Measurements from ENCODE around the gene DUSP8.

Gene DUSP8

DNA sequence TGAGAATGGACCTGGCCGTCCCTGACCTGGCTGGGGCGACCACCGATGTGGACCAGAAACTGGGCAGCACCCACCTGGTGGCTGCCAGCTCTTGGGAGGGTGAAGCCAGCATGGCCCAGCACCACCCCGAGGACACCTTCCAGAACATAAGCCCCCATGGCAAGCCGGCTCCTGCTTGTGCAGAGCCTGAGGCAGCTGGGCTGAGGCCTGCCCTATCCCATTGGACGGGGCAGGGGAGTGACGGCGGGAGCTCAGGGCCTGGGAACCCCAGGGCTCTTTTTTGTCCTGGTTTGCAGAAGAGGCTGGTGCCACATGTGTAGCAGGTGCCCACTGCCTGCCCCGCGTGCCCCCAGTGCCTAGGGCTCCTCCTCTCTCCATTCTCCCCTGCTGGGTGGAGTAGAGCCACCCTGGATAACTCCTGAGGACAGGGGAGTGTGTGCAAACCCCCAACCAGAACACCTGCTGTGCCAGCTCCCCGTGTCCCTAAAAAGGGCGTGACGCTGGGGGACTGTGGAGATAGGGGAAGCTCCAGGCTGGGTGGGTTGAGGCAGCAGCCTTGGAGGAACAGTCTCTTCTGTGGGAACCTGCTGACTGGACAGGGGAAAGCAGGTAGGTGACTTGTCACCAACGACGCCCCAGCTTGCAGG, 11.9 kb downstream of the DUSP8 start:
- no peak overlapping the region for H3K4me3 ChIP-seq (ENCODE audit: low read depth, low read length)
- POLR2A ChIA-PET, result no interaction called here
- no peak for TF ChIP-seq CTCF (IDR thresholded peaks at IDR 0.05; ENCODE audit: insufficient read depth, low read length, missing control alignments)
- CTCF ChIA-PET, result interaction anchor here (0.8 to 6.0 kb wide), 6 partner anchors 12 to 93 kb away, joined by 3 to 47 read pairs (median 4); no protein-coding TSS in a partner anchor
- DNase-seq (ENCODE audit: low read depth, low spot score), result no peak

DNA sequence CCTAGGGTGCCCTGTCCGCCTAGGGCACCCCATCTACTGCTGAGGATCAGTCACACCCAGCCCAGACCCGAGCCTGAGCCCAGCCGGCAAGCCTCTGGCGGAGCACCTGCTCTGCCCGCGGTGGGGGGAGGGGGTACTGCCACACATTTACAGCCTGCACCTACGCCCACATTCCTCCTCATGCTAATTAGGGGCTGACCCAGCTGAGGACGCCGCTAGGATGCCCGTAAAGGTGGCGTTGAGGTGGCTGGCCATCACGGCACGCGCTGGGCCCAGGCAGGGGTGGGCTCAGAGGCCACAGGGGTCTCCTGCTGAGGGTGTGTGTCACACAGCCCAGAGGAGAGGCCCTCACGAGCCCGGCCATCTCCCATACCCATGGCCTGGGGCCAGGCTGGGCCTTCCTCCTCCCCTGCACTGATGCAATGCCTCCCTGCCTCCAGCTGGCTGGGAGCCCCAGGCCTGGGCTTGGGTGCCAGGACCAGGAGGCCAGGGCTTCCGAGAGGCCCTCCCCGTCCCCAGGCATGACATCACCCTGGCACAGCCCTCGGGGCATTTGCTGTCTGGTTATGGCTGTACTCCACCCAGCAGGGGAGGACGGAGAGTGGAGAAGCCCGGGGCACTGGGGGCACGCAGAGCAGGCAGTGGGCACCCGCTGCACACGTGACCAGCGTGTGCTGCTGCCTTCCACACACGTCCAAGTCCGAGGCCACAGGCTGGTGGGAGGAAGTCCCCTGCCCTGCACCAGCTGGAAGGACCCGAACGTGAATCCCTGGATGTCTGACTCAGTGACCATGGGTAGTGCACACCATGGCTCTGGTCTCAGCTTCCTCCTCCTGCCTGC, 12.7 kb downstream of the DUSP8 start:
- DNase-seq (ENCODE audit: low read depth, low spot score), result peak; percentile 34
- CTCF ChIA-PET, result interaction anchor here (0.8 to 6.0 kb wide), 7 partner anchors 11 to 93 kb away, joined by 3 to 47 read pairs (median 5); no protein-coding TSS in a partner anchor
- no peak for TF ChIP-seq CTCF (IDR thresholded peaks at IDR 0.05; ENCODE audit: insufficient read depth, low read length, missing control alignments)
- no peak overlapping the region for H3K4me3 ChIP-seq (ENCODE audit: low read depth, low read length)
- POLR2A ChIA-PET, result no interaction called here

DNA sequence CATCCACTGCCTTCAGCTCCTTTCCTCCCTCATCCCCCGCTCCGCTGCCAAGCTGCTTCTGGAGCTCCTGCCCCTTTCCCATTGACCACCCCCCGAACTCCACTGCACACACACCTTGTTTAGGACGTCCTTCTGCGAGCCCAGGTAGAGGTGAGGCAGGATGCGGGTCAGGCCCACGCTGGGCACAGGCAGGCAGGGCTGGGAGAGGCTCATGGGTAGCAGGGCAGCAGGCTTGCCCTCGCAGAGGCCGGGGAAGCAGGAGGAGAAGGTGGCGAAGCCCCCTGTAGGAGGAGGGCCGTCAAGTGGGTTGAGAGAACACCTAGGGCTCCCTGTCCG, 13.3 kb downstream of the DUSP8 start:
- DNase-seq (ENCODE audit: low read depth, low spot score), result no peak
- ChIA-PET POLR2A (no interaction called here), CTCF (interaction anchor here (1.3 to 6.0 kb wide), 6 partner anchors 8 to 17 kb away, joined by 3 to 47 read pairs (median 6); no protein-coding TSS in a partner anchor)
- H3K4me3 ChIP-seq (ENCODE audit: low read depth, low read length), result no peak overlapping the region
- no peak for TF ChIP-seq CTCF (IDR thresholded peaks at IDR 0.05; ENCODE audit: insufficient read depth, low read length, missing control alignments)

DNA sequence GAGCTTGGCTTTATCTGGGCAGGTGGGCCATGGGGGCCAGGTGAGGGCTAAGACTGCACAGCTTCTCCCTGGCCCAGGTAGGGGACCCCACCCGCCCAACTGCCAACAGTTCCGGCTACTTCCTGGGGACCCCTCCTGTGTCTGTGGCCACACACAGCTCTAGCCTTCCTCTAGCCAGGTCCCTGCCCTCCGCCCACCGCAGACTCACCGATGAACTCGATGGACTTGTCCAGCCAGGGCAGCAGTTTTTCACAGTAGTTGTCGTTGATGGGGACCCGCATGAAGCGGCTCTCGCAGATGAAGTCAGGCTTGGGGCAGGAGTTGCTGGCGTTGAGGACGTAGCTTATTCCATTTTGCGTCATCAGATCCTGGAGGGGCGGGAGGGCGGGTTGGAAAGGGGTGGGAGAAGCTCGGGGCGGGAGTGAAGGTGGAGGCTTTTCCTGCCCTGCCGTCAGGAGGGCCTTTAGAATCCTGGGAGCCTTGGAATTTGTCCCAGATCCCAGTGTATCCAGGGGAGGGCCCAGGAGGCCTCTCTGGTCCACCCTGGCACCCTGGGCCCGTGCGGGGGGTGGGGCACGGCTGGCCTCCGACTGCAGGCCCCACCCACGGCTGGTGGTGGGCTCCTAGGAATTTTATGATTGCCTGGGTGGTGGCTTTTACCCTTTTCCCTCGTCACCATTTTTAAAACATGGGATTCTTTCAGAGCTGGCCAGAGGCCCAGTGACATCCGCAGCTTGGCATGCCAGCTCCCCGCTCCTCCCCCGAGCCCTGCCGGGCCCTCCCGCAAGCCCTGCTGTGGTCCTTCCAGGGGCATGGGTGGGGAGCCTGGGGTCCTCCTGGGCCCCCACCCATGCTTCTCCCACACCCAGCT, 13.9 kb downstream of the DUSP8 start:
- TF ChIP-seq CTCF (IDR thresholded peaks at IDR 0.05; ENCODE audit: insufficient read depth, low read length, missing control alignments), result no peak
- POLR2A ChIA-PET, result interaction anchor here (0.6 kb wide), 1 partner anchor 10 kb away, joined by 4 read pairs; no protein-coding TSS in a partner anchor
- DNase-seq (ENCODE audit: low read depth, low spot score), result peak; percentile 55

GRCh38 chr11:1557051-1557884, 14.8 kb downstream of the DUSP8 start:
- ChIA-PET POLR2A (no interaction called here), CTCF (interaction anchor here (0.9 to 6.0 kb wide), 5 partner anchors 9 to 18 kb away, joined by 3 to 47 read pairs (median 5); partner anchors contain the start of gene DUSP8)
- DNase-seq (ENCODE audit: low read depth, low spot score), result no peak
- no peak for TF ChIP-seq CTCF (IDR thresholded peaks at IDR 0.05; ENCODE audit: insufficient read depth, low read length, missing control alignments)
- H3K4me3 ChIP-seq (ENCODE audit: low read depth, low read length), result no peak overlapping the region

More for the DNA sequence above, 13.9 kb downstream of the DUSP8 start:
- H3K4me3 ChIP-seq (ENCODE audit: low read depth, low read length), result no peak overlapping the region
- CTCF ChIA-PET, result interaction anchor here (0.9 to 6.0 kb wide), 6 partner anchors 8 to 17 kb away, joined by 3 to 47 read pairs (median 6); partner anchors contain the start of gene DUSP8

Measured in AG04449 (cell line).